H9 (cell line): ENCODE data around the gene VPS33A. TPM values are rescaled to one million over a fixed set of nuclear protein-coding genes. Genes with fewer than 3 reads are reported as not detected.

Experiments
- DNase-seq: peaks from one replicate; pipeline ENCODE4 v3.0.0-alpha.2; 2017
- H2AFZ ChIP-seq: one replicate; pipeline ENCODE4 v1.6.1; 2013; ENCODE audit warnings: mild to moderate bottlenecking, low read length, control low read depth, moderate library complexity
- H2AK5ac ChIP-seq: 2 replicates; pipeline ENCODE4 v1.6.1; 2013; ENCODE audit warnings: low read length, control low read depth, mixed read lengths; ENCODE audit not compliant: insufficient read length
- H2BK120ac ChIP-seq: one replicate; pipeline ENCODE4 v1.6.1; 2013; ENCODE audit warnings: low read depth, mild to moderate bottlenecking, low read length, control low read depth, inconsistent platforms; ENCODE audit not compliant: poor library complexity, severe bottlenecking
- H2BK12ac ChIP-seq: 2 replicates; pipeline ENCODE4 v1.6.1; 2013; ENCODE audit warnings: low read length, control low read depth, mixed read lengths, low read depth; ENCODE audit not compliant: insufficient read length
- H2BK15ac ChIP-seq: 2 replicates; pipeline ENCODE4 v1.6.1; 2013; ENCODE audit warnings: low read depth, low read length, control low read depth
- H2BK20ac ChIP-seq: one replicate; pipeline ENCODE4 v1.6.1; 2013; ENCODE audit warnings: low read depth, mild to moderate bottlenecking, low read length, control low read depth, inconsistent platforms; ENCODE audit not compliant: poor library complexity, severe bottlenecking
- H2BK5ac ChIP-seq: 2 replicates; pipeline ENCODE4 v1.6.1; 2013; ENCODE audit warnings: low read length, control low read depth, mixed read lengths; ENCODE audit not compliant: insufficient read length
- H3K14ac ChIP-seq: 2 replicates; pipeline ENCODE4 v1.6.1; 2013; ENCODE audit warnings: low read length, control low read depth; ENCODE audit not compliant: insufficient read depth
- H3K18ac ChIP-seq: 2 replicates; pipeline ENCODE4 v1.6.1; 2013; ENCODE audit warnings: low read depth, mild to moderate bottlenecking, mixed read lengths, low read length, control low read depth; ENCODE audit not compliant: insufficient read length
- H3K23ac ChIP-seq: 2 replicates; pipeline ENCODE4 v1.6.1; 2013; ENCODE audit warnings: low read length, control low read depth, mixed read lengths, low read depth; ENCODE audit not compliant: insufficient read length
- H3K23me2 ChIP-seq: 2 replicates; pipeline ENCODE4 v1.6.1; 2013; ENCODE audit warnings: low read depth, mild to moderate bottlenecking, mixed read lengths, low read length, control low read depth; ENCODE audit not compliant: insufficient read length, poor library complexity, severe bottlenecking
- H3K27ac ChIP-seq: 2 replicates; pipeline ENCODE4 v1.5.1; 2013; ENCODE audit warnings: low read length, control low read depth, mixed read lengths, low read depth; ENCODE audit not compliant: insufficient read length
- H3K27me3 ChIP-seq: 2 replicates; pipeline ENCODE4 v1.6.1; 2013; ENCODE audit warnings: low read length, control low read depth, inconsistent platforms; ENCODE audit not compliant: insufficient read depth
- H3K4ac ChIP-seq: 2 replicates; pipeline ENCODE4 v1.6.1; 2013; ENCODE audit warnings: low read depth, mild to moderate bottlenecking, control low read depth, inconsistent platforms, low read length, moderate library complexity
- H3K4me1 ChIP-seq: 2 replicates; pipeline ENCODE4 v1.6.1; 2013; ENCODE audit warnings: low read length, control low read depth, inconsistent platforms; ENCODE audit not compliant: insufficient read depth
- H3K4me2 ChIP-seq: 2 replicates; pipeline ENCODE4 v1.6.1; 2013; ENCODE audit warnings: low read length, control low read depth, mixed read lengths; ENCODE audit not compliant: insufficient read length, insufficient read depth
- H3K56ac ChIP-seq: 2 replicates; pipeline ENCODE4 v1.6.1; 2013; ENCODE audit warnings: low read depth, mild to moderate bottlenecking, mixed read lengths, low read length, control low read depth; ENCODE audit not compliant: insufficient read length
- H3K79me1 ChIP-seq: 2 replicates; pipeline ENCODE4 v1.6.1; 2013; ENCODE audit warnings: low read depth, mild to moderate bottlenecking, moderate library complexity, low read length, control low read depth, inconsistent platforms; ENCODE audit not compliant: insufficient read depth, poor library complexity, severe bottlenecking
- H3K79me2 ChIP-seq: 2 replicates; pipeline ENCODE4 v1.6.1; 2013; ENCODE audit warnings: low read length, control low read depth, inconsistent platforms; ENCODE audit not compliant: insufficient read depth
- H3K9ac ChIP-seq: 2 replicates; pipeline ENCODE4 v1.6.1; 2013; ENCODE audit warnings: low read length, control low read depth, mixed read lengths; ENCODE audit not compliant: insufficient read length; ENCODE audit errors: extremely low read depth
- H3K9me3 ChIP-seq: one replicate; pipeline ENCODE4 v1.6.1; 2013; ENCODE audit warnings: low read depth, low read length, inconsistent platforms; ENCODE audit not compliant: control insufficient read depth
- H3T11ph ChIP-seq: one replicate; pipeline ENCODE4 v1.6.1; 2013; ENCODE audit warnings: mild to moderate bottlenecking, low read length, control low read depth, inconsistent platforms
- H4K20me1 ChIP-seq: one replicate; pipeline ENCODE4 v1.6.1; 2013; ENCODE audit not compliant: control insufficient read depth, insufficient read length, insufficient read depth
- H4K5ac ChIP-seq: 2 replicates; pipeline ENCODE4 v1.6.1; 2013; ENCODE audit warnings: low read depth, mild to moderate bottlenecking, mixed read lengths, low read length, control low read depth; ENCODE audit not compliant: insufficient read length
- H4K8ac ChIP-seq: replicated peaks from 2 replicates; pipeline ENCODE4 v1.6.1; 2013; ENCODE audit warnings: low read length, control low read depth, mixed read lengths, low read depth; ENCODE audit not compliant: insufficient read length
- H4K91ac ChIP-seq: 2 replicates; pipeline ENCODE4 v1.6.1; 2013; ENCODE audit warnings: low read depth, mild to moderate bottlenecking, moderate library complexity, mixed read lengths, low read length, control low read depth; ENCODE audit not compliant: insufficient read length
- H3K27ac Mint-ChIP-seq, 3 experiments: 2 replicates in 2 of 3; 3 replicates in 1 of 3; pipeline ENCODE4 v1.8.0; 2020 to 2021; ENCODE audit warnings: mixed read lengths in 3 of 3, mild to moderate bottlenecking in 1 of 3, moderate library complexity in 1 of 3
- H3K27me3 Mint-ChIP-seq: 2 replicates; pipeline ENCODE4 v1.8.0; 2021; ENCODE audit warnings: low read depth, mild to moderate bottlenecking, moderate library complexity, mixed read lengths
- H3K36me3 Mint-ChIP-seq, 3 experiments: 2 replicates in 2 of 3; 3 replicates in 1 of 3; pipeline ENCODE4 v1.8.0; 2020 to 2021; ENCODE audit warnings: low read depth in 3 of 3, mixed read lengths in 3 of 3; ENCODE audit not compliant: insufficient read depth in 1 of 3
- H3K4me1 Mint-ChIP-seq, 2 experiments: 2 replicates each; pipeline ENCODE4 v1.8.0; 2020; ENCODE audit warnings: mixed read lengths in 2 of 2
- H3K4me3 Mint-ChIP-seq, 2 experiments: 2 replicates in 1 of 2; 3 replicates in 1 of 2; pipeline ENCODE4 v1.8.0; 2020 to 2021; ENCODE audit warnings: mild to moderate bottlenecking in 2 of 2, mixed read lengths in 2 of 2, moderate library complexity in 1 of 2
- H3K9me3 Mint-ChIP-seq, 2 experiments: 2 replicates in 1 of 2; 3 replicates in 1 of 2; pipeline ENCODE4 v1.8.0; 2020; ENCODE audit warnings: mild to moderate bottlenecking in 2 of 2, mixed read lengths in 2 of 2, moderate library complexity in 1 of 2
- CTCF ChIP-seq: fragments of 200-600 bp; sonication (generic); conservative IDR thresholded peaks from 3 replicates; pipeline ENCODE4 v1.8.0; 2021; ENCODE audit warnings: antibody characterized with exemption, mild to moderate bottlenecking
- WGBS: extraction: QIAGEN DNeasy Blood & Tissue Kit; methylation state at CpG from one replicate; pipeline ENCODE4 v1.1.7; 2013; ENCODE audit warnings: missing lambda C conversion rate, low lambda C conversion rate, mixed read lengths; ENCODE audit not compliant: insufficient read length; ENCODE audit errors: extremely low coverage; 5-methylcytosine and 5-hydroxymethylcytosine counted together
- total RNA-seq: library from RNA; stranded (reverse); gene quantifications from 2 replicates; pipeline ENCODE4 v1.2.1, GENCODE V29; 2021

Gene VPS33A
- total RNA-seq, 1 experiment from 2014 or later, result 45.9 TPM

- no peaks in the 10 kb centered on the region for H3K23me2 ChIP-seq
- H3K9me3 ChIP-seq, result no peaks in the 10 kb centered on the region
- H4K20me1 ChIP-seq, result peaks cover 3% of the 10 kb centered on the region
- no peak overlapping the region for H4K91ac ChIP-seq
- no peak overlapping the region for H2AK5ac ChIP-seq
- H3K79me2 ChIP-seq, result no peaks in the 10 kb centered on the region
- no peak overlapping the region for H2BK120ac ChIP-seq
- Mint-ChIP-seq H3K4me1 (peaks cover 3 to 8% of the 10 kb centered on the region in 2 experiments; a peak in 2 of 4 replicates), H3K27me3 (peaks cover 29% of the 10 kb centered on the region), H3K36me3 (no peaks in the 10 kb centered on the region; a peak in 1 of 7 replicates), H3K4me3 (peak overlapping the region in 1 of 2 experiments; percentile 4; a peak in 2 of 5 replicates), H3K27ac (no peak overlapping the region), H3K9me3 (no peaks in the 10 kb centered on the region; a peak in 1 of 5 replicates)
- no peaks in the 10 kb centered on the region for H3K4me1 ChIP-seq
- no peak overlapping the region for H3K9ac ChIP-seq
- no peaks in the 10 kb centered on the region for H3K27me3 ChIP-seq
- H3K18ac ChIP-seq, result no peak overlapping the region
- H3K56ac ChIP-seq, result no peak overlapping the region
- H4K8ac ChIP-seq, result no peak overlapping the region
- no peak overlapping the region for H2BK12ac ChIP-seq
- H3K14ac ChIP-seq, result no peak overlapping the region
- no peak overlapping the region for H3K27ac ChIP-seq
- no peak overlapping the region for H3K23ac ChIP-seq
- no peak for TF ChIP-seq CTCF
- no peak overlapping the region for H2BK15ac ChIP-seq
- no CpG with 5 or more reads among the region's 18 CpGs for WGBS
- H4K5ac ChIP-seq, result no peak overlapping the region
- H3T11ph ChIP-seq, result no peak overlapping the region
- H3K79me1 ChIP-seq, result no peaks in the 10 kb centered on the region
- no peak overlapping the region for H2BK20ac ChIP-seq
- H3K4ac ChIP-seq, result no peak overlapping the region
- DNase-seq, result no peak
- no peak overlapping the region for H2AFZ ChIP-seq
- no peak overlapping the region for H2BK5ac ChIP-seq
- no peak overlapping the region for H3K4me2 ChIP-seq
These were observed 81.8 kb downstream of the VPS33A start for GRCh38 chr12:122184517-122184916.
